ENCODE data around the gene RND1.
A peak's percentile ranks its signal among the peaks of the same experiment; 100 is the strongest.
"Not testable (repeated sequence)": the region's sequence is repeated elsewhere in the genome, so short reads cannot be mapped to it uniquely, and the experiment has no call there.

The RND1 gene

DNA sequence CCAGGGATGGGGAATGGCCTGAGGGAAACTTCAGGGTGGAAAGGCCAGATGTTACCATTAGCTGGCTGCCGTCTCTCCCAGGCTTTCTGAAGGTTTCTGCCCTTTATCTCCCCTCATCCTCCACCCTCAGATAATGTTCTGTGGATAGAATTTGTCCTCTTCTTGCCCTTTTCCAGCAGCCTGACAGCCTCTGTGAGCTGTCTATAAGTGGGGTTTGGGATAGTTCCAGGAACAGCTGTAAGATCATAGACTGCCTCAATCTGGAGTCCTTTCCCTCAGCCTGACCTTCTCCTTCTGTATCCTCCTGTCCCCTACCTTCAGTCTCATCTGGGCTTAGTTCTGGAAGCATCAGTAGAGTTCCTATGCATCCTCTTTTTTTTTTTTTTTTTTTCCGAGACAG lies 2.8 kb upstream of the RND1 start:
- DNase-seq (ENCODE audit: low read depth): no peak

DNA sequence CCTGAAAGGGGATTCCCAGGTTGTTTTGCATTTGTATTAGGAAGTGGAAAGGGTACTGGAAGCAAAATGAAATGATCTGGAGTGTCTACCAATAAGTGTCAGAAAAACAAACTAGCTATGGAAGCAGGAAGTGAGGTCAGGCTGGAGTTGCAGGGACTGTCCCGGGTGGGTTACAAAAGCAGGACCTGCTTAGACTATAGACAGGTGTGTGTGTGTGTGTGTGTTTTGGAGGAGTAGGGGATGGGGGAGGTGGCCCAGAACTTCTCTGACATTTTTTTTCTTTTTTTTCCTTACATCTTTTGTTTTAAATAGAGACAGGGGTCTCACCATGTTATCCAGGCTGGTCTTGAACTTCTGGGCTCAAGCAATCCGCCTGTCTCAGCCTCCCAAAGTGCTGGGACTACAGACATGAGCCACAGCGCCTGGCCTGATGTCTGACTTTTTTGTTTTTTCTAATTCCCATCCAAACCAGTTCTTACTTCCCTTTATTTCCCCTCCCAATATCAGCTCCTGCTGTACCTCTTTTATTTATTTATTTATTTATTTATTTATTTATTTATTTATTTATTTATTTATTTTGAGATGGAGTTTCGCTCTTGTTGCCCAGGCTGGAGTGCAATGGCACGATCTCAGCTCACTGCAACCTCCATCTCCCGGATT lies 512 bp upstream of the RND1 start:
- no peak for DNase-seq (ENCODE audit: low read depth)

DNA sequence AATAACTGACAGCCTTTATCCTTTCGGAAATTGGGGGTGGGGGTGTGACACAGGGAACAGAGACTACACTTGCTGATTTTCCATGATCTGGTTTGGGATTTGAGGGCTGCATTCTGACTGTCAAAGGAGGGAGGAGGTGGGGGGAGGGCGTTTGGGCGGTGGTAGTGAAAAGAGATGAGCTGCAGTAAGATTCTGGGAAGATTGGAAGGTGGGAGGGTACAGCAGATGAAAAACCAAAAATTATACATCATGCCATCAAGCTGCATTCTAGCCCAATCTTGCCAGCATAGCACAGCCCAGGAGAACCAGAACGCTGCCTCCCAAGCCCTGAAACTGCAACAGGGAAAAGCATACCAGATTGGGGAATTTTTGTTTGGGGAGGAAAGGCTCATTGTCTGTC lies 2.4 kb downstream of the RND1 start:
- no peak for DNase-seq (ENCODE audit: low read depth)

- DNase-seq (ENCODE audit: low read depth): no peak
Measured at GRCh38 chr12:48862760-48863159, 2.9 kb downstream of the RND1 start.

DNA sequence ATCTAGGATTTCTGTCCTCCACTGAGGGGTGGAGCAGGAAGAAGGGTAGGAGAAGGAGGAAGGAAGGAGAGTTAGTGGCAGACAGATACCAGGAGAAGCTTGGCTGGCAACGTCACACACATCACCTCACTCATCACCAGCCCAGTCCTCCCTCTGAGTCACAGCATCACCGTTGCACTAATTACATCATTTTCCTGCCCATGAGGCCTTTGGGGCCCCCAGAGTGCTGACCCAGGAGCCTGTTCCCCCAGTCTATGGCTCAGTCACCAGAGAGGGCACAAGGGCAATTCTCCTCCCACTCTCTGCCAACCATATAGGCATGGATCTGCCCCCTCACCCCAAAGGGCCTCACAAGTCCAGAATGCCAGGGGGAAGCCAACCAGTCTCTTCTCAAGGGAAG lies 4.6 kb downstream of the RND1 start:
- DNase-seq (ENCODE audit: low read depth): no peak

DNA sequence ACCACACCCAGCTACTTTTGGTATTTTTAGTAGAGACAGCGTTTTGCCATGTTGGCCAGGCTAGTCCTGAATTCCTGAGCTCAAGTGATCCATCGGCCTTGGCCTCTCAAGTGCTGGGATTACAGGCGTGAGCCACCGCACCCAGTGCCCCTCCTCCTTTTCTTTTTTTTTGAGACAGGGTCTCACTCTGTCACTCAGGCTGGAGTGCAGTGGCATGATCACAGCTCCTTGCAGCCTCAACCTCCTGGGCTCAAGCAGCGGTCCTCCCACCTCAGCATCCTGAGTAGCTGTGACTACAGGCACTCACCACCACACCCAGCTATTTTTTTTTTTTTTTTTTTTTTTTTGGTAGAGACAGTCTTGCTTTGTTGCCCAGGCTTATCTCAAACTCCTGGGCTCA lies 5.4 kb downstream of the RND1 start:
- not testable (repeated sequence) for DNase-seq (ENCODE audit: low read depth)

DNA sequence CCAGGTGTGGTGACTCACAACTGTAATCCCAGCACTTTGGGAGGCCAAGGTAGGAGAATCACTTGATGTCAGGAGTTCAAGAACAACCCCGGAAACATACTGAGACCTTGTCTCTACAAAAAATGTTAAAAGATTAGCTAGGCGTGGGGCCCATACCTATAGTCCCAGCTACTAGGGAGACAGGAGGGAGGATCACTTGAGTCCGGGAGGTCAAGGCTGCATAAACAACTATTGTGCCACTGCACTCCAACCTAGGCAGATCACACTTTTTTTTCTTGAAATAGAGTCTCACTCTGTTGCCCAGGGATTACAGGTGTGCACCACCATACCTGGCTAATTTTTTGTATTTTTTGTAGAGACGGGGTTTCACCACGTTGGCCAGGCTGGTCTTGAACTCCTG lies 6.1 kb downstream of the RND1 start:
- DNase-seq (ENCODE audit: low read depth): no peak

DNA sequence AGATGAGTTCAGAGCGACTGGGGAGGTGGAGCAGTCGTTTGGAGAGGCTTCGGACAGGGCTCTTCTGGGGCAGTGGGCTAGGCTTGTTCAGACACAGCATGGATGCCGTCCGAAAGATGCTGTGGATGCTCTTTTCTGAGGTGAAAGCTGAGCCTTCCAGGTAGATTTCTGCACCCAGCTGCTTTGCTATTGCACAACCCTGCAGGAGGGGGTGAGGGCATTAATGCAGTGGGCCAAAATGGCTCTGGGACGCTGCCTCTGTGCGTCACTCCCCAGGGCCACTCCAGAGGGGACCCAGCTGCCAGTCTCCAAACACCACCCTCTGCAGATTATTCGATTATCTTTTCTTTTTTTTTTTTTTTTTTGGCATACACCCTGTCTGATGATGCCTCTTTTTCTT lies 7.6 kb downstream of the RND1 start:
- no peak for DNase-seq (ENCODE audit: low read depth)

DNA sequence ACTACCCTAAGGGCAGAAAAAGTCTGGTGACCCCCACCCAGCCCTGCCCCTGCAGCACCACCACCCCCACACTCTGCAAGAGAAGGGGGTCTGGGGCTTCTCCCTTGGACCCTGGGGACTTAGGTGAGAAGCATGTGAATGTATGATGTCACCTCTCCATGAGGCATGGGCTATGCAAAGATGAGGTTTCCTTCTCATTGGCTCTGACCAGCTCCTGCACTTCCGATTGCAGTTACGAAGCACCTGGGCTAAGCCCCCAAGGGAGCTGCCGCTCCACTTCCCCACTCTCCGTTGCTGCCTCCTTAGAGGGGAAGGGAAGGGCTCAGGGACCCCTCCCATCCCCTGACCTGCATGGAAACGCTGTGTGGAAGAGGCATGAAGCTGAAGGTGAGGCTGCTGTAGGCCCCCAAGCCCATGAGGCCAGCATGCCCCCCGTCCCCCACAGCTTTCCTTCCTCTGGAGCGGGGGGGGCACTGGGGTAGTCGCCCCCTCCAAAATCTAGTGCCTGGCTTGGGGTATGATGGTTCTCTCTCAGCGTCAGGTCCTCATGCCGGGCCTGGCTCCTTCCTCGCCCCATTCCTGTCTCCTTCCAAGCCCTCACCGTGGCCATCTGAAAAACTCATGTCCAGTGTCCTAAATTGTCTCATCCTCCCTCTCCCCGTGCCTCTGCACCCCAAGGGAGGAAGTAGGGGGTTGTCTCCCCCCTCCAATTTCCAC lies 8.2 kb downstream of the RND1 start:
- DNase-seq (ENCODE audit: low read depth): no peak

DNA sequence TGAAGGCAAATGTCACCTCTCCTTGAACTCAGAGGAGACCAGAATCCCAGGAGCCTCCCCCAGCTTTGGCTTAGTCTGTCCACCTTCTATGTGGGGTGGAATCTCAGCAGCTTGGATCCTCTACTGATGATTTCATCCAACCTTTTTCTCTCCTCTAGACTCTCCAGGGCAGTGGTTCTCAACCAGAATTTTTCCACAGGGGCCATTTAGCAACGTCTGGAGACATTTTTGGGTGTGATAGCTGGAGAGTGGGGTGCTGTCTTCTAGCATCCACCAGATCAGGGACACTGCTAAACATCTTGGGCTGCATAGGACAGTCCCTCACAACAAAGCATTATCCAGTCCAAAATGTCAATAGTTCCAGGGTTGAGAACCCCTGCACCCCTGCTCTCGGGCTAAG lies 9.3 kb downstream of the RND1 start:
- DNase-seq (ENCODE audit: low read depth): no peak

GRCh38 chr12:48854932-48855331 lies 10.7 kb downstream of the RND1 start:
- not testable (repeated sequence) for DNase-seq (ENCODE audit: low read depth)

- DNase-seq (ENCODE audit: low read depth): no peak
Measured at GRCh38 chr12:48854488-48854887, 11.2 kb downstream of the RND1 start.

DNA sequence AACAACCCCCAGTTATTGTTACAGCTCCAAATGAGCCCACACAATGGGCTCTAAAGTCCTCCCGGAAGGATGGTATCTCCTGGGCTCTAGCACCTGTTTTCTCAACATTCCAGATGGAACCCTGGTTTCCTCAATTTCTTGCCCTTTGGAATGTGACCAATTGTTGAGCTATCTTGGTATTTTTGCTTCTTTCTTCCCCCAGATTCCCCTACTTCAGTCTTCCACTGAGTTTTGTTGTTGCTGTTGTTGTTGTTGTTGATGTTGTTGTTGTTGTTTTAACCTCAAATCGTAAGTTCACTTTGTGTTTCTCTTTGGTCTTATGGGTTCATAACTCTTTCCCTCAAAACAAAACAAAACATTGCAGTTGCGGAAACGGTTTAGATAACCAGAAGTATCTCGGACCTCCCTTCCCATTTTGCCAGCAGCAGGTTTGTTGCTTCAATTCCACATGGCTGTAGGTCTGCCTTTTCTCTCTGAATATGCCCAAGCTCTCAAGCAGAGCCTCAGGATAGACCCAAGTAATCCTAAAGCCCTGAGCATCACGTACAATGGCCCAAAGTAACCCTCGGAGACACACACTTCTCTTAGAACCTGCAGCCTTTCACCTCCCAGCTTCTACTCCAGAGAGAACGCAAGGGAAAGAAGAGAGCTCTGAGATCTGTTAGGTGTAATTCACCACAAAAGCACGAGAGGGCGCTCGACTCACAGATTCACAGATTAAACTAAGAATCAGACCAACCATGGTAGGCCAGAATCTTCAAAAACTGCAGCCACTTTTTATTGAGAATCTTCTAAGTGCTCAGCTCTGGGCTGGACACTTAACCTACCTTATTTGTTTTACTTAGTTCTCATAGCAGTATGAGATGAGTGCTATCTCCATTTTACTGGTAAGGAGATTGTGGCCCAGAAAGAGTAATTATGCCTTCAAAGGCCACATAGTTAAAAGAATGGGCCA lies 12.7 kb downstream of the RND1 start:
- peak; percentile 84 for DNase-seq (ENCODE audit: low read depth)

DNA sequence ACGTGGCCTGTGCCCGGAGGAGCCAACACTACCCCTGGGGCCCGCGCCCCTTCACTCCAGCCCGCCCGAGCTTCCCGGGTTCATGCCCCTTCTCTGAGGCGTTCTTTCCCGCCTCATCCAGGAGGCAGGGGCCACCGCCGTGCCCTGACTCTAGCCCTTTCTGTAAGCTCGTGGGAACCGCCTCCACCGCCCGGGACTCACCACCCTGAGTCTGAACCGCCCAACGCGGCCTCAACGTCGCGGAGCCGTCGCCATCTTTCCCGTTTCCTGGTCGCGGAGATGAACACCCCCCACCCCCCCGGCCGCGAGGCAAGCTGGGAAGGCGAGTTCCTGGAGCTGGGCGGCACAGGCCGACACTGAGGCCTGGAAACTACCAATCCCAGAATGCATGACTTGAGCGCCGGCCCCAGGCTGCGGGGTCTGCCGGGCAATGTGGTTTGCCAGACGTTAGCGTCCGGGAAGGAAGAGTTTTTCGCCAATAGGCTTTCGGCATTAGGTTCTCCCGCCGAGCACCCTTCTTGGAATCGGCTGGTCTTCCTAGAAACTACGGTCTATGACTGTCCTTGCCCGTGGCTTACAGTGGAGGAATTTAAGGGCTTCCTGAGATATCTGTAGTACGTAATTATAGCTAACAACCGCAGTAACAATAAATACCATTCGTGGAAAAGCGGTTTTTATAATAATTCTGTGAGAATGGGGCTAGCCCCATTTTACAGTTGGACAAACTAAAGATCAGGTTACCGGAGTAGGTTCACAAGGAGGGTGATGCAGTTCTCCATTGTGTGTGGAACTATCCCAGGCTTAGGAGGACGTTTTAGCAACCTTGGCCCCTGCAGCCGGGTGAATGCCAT lies 13.6 kb downstream of the RND1 start, which contains the start of gene DDX23:
DDX23 (minus strand) TSS at position 281 of the 851 bp plus-strand sequence. CDS start 6,381 bp downstream, outside the sequence.
- peak; percentile 77 for DNase-seq (ENCODE audit: low read depth)

GRCh38 chr12:48842021-48842420 lies 23.6 kb downstream of the RND1 start:
- not testable (repeated sequence) for DNase-seq (ENCODE audit: low read depth)

GRCh38 chr12:48838048-48838447 lies 27.6 kb downstream of the RND1 start:
- no peak for DNase-seq (ENCODE audit: low read depth)

GRCh38 chr12:48832321-48833060 lies 33.2 kb downstream of the RND1 start:
- no peak for DNase-seq (ENCODE audit: low read depth)

GRCh38 chr12:48831257-48831656 lies 34.4 kb downstream of the RND1 start:
- no peak for DNase-seq (ENCODE audit: low read depth)

GRCh38 chr12:48828841-48829575 lies 36.7 kb downstream of the RND1 start:
- DNase-seq (ENCODE audit: low read depth): no peak

DNA sequence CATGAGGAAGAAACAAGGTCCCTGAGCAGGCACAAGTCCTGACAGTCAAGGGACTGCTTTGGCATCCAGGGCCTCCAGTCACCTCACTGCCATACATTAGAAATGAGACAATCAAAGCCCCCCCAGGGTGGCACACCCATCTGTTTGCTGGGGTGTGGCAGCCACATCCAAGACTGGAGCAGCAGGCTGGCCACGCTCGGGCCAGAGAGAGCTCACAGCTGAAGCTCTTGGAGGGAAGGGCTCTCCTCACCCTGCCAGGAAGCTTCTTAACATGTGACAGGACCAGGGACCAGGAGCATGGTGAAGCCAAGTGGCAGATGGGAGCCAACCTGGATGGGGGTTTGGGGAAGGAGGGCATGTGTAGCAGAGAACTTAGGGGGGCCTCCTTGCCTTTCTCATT lies 37.4 kb downstream of the RND1 start:
- DNase-seq (ENCODE audit: low read depth): no peak

All from stimulated activated CD8-positive, alpha-beta memory T cell treated with anti-CD3 and anti-CD28 coated beads, Interleukin-15, amount 100 ng/mL, for 1 hour (primary cell).